GM23338 (cell line): ENCODE measurements around the gene LCTL.

ENCODE experiments used
- CREB1 ChIP-seq: fragments of 250-450 bp; sonication (Bioruptor Pico); IDR thresholded peaks from 2 replicates; pipeline ENCODE4 v1.5.0; 2020; ENCODE audit warnings: low read depth, mild to moderate bottlenecking, moderate library complexity
- EZH2 ChIP-seq: fragments of 200-600 bp; sonication (generic); IDR thresholded peaks from one replicate; pipeline ENCODE4 v1.8.0; 2017; ENCODE audit warnings: antibody characterized with exemption, mild to moderate bottlenecking, low read depth; ENCODE audit not compliant: unreplicated experiment
- EZH2phosphoT487 ChIP-seq: fragments of 200-600 bp; sonication (generic); IDR thresholded peaks from one replicate; pipeline ENCODE4 v1.8.1; 2018; ENCODE audit warnings: antibody characterized with exemption; ENCODE audit not compliant: unreplicated experiment
- JUNB ChIP-seq: IDR thresholded peaks from one replicate; pipeline ENCODE4 v1.6.1; 2016; ENCODE audit warnings: antibody characterized with exemption; ENCODE audit not compliant: unreplicated experiment
- NANOG ChIP-seq: IDR thresholded peaks from 2 replicates; pipeline ENCODE4 v1.6.1; 2016; ENCODE audit warnings: antibody characterized with exemption, borderline replicate concordance
- POLR2AphosphoS5 ChIP-seq: IDR thresholded peaks from 2 replicates; pipeline ENCODE4 v1.6.1; 2016; ENCODE audit warnings: antibody characterized with exemption, low read depth
- ZNF114 ChIP-seq: fragments of 250-450 bp; sonication (Bioruptor Pico); IDR thresholded peaks from 2 replicates; pipeline ENCODE4 v1.5.0; 2020; ENCODE audit warnings: mild to moderate bottlenecking, moderate library complexity
- ZNF331 ChIP-seq: fragments of 250-450 bp; sonication (Bioruptor Pico); IDR thresholded peaks from 2 replicates; pipeline ENCODE4 v1.5.0; 2020; ENCODE audit warnings: low read depth, mild to moderate bottlenecking, moderate library complexity
- TF ChIP-seq, protein P1 (sequence below), 2 experiments: fragments of 200-600 bp in 1 of 2; sonication (generic) in 1 of 2; conservative IDR thresholded peaks; 2 replicates each; pipeline versions ENCODE4 v1.5.1 to v1.6.1; 2016 to 2017; ENCODE audit warnings: antibody characterized with exemption in 2 of 2, low read depth in 2 of 2, mild to moderate bottlenecking in 2 of 2, moderate library complexity in 1 of 2
- TF ChIP-seq, protein P2 (sequence below): IDR thresholded peaks from one replicate; pipeline ENCODE4 v1.6.1; 2018; ENCODE audit warnings: antibody characterized with exemption; ENCODE audit not compliant: unreplicated experiment
- TF ChIP-seq, protein P3 (sequence below): IDR thresholded peaks from 2 replicates; pipeline ENCODE4 v1.6.1; 2016; ENCODE audit warnings: antibody characterized with exemption
- TF ChIP-seq, protein P4 (sequence below): fragments of 250-450 bp; sonication (Bioruptor Pico); IDR thresholded peaks from 2 replicates; pipeline ENCODE4 v1.5.0; 2020; ENCODE audit warnings: mild to moderate bottlenecking, moderate library complexity

DNA sequence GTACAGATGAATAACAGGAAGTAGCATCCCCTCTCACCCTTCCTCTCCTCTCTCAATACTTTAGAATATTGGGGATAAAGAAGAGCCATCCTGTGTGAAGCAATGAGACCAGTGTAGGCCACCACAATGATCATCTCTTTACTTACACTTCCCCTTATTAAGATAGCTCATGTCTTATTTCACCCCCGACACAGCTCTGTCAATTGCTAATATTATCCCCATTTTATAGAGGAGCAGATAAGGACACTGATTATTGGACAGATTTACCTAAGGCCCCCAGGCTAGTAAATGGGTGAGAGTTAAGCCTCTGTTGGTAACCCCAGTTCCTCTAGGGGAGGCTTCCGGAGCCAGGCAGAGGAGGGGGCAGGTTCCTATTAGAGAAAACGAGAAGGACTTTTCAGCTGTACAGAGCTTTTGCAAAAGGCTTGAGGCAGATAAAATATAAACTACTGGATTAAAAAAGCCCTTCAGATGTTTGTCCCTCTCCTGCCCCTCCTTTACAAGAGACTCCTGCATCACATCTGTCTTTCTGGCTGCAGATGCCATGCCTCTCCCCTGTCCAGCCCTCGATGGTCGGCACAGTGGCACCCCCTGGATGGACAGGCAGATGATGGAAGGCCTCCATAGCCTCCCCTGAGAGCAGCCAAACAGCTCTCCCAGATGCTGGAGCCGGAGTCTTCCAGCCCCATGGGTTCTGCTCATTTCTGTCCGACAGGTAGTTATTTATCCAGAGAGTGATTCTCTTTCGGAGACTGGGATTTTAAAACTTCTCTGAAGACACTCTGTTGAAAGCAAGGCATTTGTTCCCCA, 49.4 kb upstream of the LCTL start:
- TF ChIP-seq, protein P1, sequence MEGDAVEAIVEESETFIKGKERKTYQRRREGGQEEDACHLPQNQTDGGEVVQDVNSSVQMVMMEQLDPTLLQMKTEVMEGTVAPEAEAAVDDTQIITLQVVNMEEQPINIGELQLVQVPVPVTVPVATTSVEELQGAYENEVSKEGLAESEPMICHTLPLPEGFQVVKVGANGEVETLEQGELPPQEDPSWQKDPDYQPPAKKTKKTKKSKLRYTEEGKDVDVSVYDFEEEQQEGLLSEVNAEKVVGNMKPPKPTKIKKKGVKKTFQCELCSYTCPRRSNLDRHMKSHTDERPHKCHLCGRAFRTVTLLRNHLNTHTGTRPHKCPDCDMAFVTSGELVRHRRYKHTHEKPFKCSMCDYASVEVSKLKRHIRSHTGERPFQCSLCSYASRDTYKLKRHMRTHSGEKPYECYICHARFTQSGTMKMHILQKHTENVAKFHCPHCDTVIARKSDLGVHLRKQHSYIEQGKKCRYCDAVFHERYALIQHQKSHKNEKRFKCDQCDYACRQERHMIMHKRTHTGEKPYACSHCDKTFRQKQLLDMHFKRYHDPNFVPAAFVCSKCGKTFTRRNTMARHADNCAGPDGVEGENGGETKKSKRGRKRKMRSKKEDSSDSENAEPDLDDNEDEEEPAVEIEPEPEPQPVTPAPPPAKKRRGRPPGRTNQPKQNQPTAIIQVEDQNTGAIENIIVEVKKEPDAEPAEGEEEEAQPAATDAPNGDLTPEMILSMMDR (conservative IDR thresholded peaks at IDR 0.05; ENCODE audit: low read depth in 2 of 2), result no peak
- TF ChIP-seq EZH2, result no peak
- TF ChIP-seq EZH2phosphoT487, result no peak
- TF ChIP-seq POLR2AphosphoS5, result no peak
- TF ChIP-seq CREB1, result no peak
- TF ChIP-seq, protein P2, sequence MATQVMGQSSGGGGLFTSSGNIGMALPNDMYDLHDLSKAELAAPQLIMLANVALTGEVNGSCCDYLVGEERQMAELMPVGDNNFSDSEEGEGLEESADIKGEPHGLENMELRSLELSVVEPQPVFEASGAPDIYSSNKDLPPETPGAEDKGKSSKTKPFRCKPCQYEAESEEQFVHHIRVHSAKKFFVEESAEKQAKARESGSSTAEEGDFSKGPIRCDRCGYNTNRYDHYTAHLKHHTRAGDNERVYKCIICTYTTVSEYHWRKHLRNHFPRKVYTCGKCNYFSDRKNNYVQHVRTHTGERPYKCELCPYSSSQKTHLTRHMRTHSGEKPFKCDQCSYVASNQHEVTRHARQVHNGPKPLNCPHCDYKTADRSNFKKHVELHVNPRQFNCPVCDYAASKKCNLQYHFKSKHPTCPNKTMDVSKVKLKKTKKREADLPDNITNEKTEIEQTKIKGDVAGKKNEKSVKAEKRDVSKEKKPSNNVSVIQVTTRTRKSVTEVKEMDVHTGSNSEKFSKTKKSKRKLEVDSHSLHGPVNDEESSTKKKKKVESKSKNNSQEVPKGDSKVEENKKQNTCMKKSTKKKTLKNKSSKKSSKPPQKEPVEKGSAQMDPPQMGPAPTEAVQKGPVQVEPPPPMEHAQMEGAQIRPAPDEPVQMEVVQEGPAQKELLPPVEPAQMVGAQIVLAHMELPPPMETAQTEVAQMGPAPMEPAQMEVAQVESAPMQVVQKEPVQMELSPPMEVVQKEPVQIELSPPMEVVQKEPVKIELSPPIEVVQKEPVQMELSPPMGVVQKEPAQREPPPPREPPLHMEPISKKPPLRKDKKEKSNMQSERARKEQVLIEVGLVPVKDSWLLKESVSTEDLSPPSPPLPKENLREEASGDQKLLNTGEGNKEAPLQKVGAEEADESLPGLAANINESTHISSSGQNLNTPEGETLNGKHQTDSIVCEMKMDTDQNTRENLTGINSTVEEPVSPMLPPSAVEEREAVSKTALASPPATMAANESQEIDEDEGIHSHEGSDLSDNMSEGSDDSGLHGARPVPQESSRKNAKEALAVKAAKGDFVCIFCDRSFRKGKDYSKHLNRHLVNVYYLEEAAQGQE, result no peak
- TF ChIP-seq, protein P3, sequence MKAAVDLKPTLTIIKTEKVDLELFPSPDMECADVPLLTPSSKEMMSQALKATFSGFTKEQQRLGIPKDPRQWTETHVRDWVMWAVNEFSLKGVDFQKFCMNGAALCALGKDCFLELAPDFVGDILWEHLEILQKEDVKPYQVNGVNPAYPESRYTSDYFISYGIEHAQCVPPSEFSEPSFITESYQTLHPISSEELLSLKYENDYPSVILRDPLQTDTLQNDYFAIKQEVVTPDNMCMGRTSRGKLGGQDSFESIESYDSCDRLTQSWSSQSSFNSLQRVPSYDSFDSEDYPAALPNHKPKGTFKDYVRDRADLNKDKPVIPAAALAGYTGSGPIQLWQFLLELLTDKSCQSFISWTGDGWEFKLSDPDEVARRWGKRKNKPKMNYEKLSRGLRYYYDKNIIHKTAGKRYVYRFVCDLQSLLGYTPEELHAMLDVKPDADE, result no peak
- no peak for TF ChIP-seq ZNF114 (CRISPR knock-in tag)
- no peak for TF ChIP-seq JUNB
- TF ChIP-seq ZNF331 (CRISPR knock-in tag), result no peak
- TF ChIP-seq, protein P4, sequence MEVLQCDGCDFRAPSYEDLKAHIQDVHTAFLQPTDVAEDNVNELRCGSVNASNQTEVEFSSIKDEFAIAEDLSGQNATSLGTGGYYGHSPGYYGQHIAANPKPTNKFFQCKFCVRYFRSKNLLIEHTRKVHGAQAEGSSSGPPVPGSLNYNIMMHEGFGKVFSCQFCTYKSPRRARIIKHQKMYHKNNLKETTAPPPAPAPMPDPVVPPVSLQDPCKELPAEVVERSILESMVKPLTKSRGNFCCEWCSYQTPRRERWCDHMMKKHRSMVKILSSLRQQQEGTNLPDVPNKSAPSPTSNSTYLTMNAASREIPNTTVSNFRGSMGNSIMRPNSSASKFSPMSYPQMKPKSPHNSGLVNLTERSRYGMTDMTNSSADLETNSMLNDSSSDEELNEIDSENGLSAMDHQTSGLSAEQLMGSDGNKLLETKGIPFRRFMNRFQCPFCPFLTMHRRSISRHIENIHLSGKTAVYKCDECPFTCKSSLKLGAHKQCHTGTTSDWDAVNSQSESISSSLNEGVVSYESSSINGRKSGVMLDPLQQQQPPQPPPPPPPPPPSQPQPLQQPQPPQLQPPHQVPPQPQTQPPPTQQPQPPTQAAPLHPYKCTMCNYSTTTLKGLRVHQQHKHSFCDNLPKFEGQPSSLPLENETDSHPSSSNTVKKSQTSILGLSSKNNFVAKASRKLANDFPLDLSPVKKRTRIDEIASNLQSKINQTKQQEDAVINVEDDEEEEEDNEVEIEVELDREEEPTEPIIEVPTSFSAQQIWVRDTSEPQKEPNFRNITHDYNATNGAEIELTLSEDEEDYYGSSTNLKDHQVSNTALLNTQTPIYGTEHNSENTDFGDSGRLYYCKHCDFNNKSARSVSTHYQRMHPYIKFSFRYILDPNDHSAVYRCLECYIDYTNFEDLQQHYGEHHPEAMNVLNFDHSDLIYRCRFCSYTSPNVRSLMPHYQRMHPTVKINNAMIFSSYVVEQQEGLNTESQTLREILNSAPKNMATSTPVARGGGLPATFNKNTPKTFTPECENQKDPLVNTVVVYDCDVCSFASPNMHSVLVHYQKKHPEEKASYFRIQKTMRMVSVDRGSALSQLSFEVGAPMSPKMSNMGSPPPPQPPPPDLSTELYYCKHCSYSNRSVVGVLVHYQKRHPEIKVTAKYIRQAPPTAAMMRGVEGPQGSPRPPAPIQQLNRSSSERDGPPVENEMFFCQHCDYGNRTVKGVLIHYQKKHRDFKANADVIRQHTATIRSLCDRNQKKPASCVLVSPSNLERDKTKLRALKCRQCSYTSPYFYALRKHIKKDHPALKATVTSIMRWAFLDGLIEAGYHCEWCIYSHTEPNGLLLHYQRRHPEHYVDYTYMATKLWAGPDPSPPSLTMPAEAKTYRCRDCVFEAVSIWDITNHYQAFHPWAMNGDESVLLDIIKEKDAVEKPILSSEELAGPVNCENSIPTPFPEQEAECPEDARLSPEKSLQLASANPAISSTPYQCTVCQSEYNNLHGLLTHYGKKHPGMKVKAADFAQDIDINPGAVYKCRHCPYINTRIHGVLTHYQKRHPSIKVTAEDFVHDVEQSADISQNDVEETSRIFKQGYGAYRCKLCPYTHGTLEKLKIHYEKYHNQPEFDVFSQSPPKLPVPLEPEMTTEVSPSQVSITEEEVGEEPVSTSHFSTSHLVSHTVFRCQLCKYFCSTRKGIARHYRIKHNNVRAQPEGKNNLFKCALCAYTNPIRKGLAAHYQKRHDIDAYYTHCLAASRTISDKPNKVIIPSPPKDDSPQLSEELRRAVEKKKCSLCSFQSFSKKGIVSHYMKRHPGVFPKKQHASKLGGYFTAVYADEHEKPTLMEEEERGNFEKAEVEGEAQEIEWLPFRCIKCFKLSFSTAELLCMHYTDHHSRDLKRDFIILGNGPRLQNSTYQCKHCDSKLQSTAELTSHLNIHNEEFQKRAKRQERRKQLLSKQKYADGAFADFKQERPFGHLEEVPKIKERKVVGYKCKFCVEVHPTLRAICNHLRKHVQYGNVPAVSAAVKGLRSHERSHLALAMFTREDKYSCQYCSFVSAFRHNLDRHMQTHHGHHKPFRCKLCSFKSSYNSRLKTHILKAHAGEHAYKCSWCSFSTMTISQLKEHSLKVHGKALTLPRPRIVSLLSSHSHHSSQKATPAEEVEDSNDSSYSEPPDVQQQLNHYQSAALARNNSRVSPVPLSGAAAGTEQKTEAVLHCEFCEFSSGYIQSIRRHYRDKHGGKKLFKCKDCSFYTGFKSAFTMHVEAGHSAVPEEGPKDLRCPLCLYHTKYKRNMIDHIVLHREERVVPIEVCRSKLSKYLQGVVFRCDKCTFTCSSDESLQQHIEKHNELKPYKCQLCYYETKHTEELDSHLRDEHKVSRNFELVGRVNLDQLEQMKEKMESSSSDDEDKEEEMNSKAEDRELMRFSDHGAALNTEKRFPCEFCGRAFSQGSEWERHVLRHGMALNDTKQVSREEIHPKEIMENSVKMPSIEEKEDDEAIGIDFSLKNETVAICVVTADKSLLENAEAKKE (CRISPR knock-in tag), result no peak
- no peak for TF ChIP-seq NANOG
